NCI-H226 (cell line): ENCODE measurements around the gene RNF149.
"Not testable (repeated sequence)": the region's sequence is repeated elsewhere in the genome, so short reads cannot be mapped to it uniquely, and the experiment has no call there.

Source experiments
- DNase-seq: peaks from one replicate; pipeline ENCODE4 v3.0.0-alpha.2; 2015

Gene RNF149

GRCh38 chr2:101308432-101309210 lies at the start of gene RNF149:
TSS of gene RNF149 (minus strand) at chr2:101308701. CDS start at chr2:101308588, 113 bp downstream.
- DNase-seq: peak; percentile 78

- no peak for DNase-seq
Measured at GRCh38 chr2:101357376-101357775, 48.9 kb upstream of the RNF149 start.

GRCh38 chr2:101356521-101356920 lies 48.0 kb upstream of the RNF149 start:
- peak; percentile 79 for DNase-seq

GRCh38 chr2:101356055-101356454 lies 47.6 kb upstream of the RNF149 start:
- no peak for DNase-seq

GRCh38 chr2:101355401-101356054 lies 47.0 kb upstream of the RNF149 start:
- DNase-seq: peak; percentile 59

GRCh38 chr2:101354420-101355311 lies 46.2 kb upstream of the RNF149 start:
- DNase-seq: no peak

GRCh38 chr2:101352631-101353030 lies 44.1 kb upstream of the RNF149 start:
- not testable (repeated sequence) for DNase-seq

GRCh38 chr2:101351207-101351606 lies 42.7 kb upstream of the RNF149 start:
- DNase-seq: no peak

- DNase-seq: no peak
Measured at GRCh38 chr2:101349893-101350662, 41.6 kb upstream of the RNF149 start.

- no peak for DNase-seq
Measured at GRCh38 chr2:101348883-101349282, 40.4 kb upstream of the RNF149 start.

- DNase-seq: no peak
Measured at GRCh38 chr2:101346909-101347308, 38.4 kb upstream of the RNF149 start.

- no peak for DNase-seq
Measured at GRCh38 chr2:101344137-101344536, 35.6 kb upstream of the RNF149 start.

GRCh38 chr2:101342625-101343008 lies 34.1 kb upstream of the RNF149 start:
- DNase-seq: no peak

GRCh38 chr2:101341901-101342624 lies 33.6 kb upstream of the RNF149 start:
- DNase-seq: peak; percentile 52

GRCh38 chr2:101341421-101341820 lies 32.9 kb upstream of the RNF149 start:
- DNase-seq: no peak

- DNase-seq: no peak
Measured at GRCh38 chr2:101340141-101340551, 31.6 kb upstream of the RNF149 start.

- no peak for DNase-seq
Measured at GRCh38 chr2:101339266-101339880, 30.9 kb upstream of the RNF149 start.

GRCh38 chr2:101337877-101338276 lies 29.4 kb upstream of the RNF149 start:
- no peak for DNase-seq

- DNase-seq: no peak
Measured at GRCh38 chr2:101332885-101333766, 24.6 kb upstream of the RNF149 start.

- DNase-seq: no peak
Measured at GRCh38 chr2:101331202-101331601, 22.7 kb upstream of the RNF149 start.
